ENCODE data around the gene USP2.

USP2 gene, protein sequence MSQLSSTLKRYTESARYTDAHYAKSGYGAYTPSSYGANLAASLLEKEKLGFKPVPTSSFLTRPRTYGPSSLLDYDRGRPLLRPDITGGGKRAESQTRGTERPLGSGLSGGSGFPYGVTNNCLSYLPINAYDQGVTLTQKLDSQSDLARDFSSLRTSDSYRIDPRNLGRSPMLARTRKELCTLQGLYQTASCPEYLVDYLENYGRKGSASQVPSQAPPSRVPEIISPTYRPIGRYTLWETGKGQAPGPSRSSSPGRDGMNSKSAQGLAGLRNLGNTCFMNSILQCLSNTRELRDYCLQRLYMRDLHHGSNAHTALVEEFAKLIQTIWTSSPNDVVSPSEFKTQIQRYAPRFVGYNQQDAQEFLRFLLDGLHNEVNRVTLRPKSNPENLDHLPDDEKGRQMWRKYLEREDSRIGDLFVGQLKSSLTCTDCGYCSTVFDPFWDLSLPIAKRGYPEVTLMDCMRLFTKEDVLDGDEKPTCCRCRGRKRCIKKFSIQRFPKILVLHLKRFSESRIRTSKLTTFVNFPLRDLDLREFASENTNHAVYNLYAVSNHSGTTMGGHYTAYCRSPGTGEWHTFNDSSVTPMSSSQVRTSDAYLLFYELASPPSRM
- total RNA-seq = 0.05 to 0.48 reads per million in 2 donors

DNA sequence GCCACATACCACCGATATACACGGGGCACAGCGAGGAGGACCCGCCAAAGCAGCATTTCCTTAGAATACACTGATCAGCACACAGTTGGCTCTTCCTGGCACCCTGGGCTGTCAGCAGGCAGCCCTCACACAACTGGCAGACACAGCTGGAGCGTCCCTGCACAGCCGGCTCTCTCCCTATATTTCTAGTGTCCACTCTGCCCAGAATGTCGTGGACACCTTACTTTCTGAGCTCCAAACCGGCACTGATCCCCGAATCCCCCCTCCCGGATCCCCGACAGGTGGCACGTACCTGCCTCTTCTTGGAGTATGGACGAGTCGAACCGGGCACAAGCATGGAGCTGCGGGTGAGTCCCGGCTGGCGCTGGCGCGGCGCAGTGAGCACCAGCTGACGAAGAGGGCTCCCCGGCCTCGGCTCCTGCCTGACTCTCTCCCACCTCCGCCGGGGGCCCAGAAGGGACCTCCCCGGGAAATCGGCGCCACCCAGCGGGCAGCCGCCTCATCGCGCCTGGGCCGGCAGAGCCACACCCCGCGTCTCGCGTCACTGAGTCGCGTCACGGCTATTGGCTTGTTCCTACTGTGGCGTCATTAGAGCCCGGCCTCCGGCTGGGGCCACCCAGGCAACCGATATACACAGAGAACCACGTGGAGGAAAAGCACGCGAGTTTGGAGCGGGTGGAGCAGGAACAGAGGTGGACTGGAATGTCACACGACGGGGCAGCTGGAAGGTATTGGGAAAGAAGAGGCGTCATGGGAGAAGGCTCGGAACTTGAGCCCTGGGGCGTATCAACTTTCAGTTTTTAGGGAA is at the start of gene USP2:
Gene USP2 (minus strand): TSS at position 510 of the 808 bp plus-strand sequence. CDS start 8,210 bp downstream, outside the sequence.
- DNase-seq = peak; percentile 92

DNA sequence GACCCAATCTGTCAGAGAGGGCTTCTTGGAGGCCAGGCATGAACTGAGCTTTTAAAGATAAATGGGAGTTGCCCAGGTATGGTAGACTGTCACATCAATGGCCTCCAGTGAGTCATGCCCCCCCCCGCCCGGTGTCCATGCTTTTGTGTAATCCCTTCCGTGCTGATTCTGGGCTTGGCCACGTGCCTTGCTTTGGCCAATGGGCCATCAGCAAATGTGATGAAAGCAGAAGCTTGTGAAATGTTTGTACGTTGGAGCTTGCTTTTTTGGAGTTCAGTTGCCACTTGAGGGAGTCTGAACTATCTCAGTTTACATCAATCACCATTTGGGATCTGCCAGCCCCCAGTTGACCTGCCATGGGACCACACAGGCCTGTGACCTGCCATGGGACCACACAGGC is 45.8 kb upstream of the USP2 start:
- DNase-seq = no peak

DNA sequence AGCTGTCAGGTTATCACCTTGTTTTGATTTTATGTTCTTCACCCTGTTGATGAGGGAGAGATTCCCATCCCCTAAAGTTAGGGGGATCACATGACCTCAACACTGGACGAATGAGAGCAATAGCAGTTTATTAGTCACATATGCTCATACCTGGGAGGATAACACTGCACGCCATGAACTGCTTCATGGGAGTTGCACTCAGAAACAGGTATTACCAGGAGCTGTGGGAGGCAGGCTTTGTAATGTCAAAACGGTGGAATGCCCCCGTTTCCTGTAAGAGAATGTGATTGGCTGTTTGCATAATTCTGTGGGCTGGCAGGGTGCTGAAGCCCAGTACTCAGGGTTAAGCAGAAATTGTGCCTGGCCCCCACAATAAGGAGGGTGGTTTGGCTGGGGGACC is 44.7 kb upstream of the USP2 start:
- DNase-seq = no peak

DNA sequence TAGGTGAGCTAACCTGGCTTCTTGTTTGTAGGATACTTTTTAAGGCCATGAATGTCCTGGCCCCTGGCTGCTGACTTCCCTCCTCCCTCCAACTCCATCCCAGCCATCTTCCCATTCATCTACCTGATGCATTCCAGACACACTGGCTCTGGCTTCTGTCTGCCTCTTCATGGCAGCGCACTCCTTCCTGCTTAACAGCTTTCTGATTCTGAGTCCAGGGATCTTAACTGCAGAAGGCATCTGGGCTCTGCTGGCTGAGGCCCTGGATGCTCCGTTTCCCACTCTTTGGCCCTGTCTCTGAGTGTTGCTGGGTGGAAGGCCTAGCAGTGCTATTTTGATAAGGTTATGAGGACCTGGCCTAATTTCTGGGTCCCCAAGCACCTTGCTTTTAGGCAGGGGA is 43.3 kb upstream of the USP2 start:
- no peak for DNase-seq

DNA sequence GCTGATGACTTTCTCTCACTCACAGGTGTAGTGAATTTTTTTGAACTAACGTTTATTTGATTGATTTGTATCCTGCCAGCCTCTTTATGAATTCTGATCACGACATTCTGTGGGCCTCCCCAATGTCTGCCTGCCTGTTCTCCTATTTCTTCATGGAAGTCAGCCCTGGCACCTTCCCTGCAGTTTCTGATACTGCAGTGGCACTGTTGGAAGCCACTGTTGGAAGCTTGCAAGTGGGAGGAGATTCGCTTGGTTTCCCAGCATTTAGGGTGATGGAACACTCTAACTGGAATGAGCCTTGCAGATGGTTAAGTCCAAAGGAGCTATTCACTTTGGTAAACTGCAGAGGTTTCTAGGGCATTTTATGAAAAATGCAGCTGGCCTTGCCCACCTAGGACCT is 42.8 kb upstream of the USP2 start:
- DNase-seq = no peak

DNA sequence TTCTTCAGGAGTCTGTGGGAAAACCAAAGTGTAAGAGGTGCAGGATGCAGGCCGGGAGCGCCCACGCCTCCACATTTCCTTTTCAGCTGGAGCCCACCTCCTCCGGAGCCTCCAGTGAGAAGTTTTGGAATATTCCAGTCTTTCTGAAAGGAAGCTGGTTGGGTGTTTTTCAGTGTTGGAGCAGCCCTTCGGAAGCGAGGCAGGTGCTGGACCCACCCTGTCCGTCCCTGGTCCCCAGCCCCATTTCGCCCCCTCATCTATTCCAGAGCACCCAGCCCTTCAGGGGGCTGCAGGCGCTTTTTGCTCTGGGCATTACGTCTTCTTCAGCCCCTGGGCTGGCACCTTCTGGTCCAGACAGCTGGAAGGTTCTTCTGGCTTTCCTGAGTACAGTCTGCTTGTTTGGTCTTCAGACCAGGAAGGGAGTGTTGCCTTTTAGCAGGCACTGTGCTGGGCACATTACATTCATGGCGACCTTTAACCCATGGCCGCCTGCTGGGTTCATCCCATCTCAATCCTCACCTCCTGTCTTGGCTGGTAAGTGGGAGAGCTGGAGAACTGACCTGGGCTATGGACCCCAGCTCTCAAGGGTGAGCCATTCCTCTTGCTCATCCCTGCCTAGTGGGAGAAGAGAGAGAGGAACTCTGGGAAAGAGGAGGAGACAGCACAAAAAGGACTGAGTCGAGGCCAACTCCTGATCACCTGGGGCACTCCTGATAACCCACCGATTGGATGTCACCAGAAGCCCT is 42.2 kb upstream of the USP2 start:
- no peak for DNase-seq

DNA sequence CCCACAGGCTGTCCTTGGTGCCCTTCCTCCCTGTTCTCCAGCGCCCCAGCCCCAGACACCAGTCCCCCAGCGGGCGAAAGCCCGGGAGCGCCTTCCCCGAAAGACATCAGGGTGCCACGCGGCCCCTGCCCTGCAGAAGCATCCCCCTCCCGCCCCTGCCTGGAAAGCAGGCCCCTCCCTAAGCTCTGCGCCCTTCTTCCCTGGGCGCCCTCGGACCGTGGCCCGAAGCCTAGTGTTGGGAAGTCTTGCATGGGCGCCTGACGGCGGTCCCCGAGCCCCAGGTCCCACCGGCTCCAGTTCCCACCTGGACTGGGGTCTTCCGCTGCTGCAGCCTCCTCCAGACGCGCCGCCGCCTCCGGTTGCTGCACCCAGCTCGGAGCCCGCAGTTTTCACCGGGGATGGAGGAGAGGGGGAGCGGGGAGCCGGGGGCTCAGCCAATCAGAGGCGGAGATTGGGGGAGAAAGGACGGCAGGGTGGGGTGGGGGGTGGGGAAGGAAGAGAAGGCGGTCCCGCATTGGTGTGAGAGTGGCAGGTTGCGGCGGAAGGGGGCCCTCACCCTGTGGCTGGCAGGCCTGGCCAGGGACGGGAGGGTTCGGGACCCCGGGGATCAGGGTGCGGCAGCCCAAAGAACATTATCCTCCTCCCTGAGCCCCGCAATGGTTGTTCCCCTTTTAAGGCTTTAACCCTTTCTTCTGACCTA is 41.5 kb upstream of the USP2 start, which contains the start of gene THY1:
Gene THY1 (minus strand): TSS at position 364 of the 700 bp plus-strand sequence. CDS start 2,267 bp downstream, outside the sequence.
- no peak for DNase-seq

DNA sequence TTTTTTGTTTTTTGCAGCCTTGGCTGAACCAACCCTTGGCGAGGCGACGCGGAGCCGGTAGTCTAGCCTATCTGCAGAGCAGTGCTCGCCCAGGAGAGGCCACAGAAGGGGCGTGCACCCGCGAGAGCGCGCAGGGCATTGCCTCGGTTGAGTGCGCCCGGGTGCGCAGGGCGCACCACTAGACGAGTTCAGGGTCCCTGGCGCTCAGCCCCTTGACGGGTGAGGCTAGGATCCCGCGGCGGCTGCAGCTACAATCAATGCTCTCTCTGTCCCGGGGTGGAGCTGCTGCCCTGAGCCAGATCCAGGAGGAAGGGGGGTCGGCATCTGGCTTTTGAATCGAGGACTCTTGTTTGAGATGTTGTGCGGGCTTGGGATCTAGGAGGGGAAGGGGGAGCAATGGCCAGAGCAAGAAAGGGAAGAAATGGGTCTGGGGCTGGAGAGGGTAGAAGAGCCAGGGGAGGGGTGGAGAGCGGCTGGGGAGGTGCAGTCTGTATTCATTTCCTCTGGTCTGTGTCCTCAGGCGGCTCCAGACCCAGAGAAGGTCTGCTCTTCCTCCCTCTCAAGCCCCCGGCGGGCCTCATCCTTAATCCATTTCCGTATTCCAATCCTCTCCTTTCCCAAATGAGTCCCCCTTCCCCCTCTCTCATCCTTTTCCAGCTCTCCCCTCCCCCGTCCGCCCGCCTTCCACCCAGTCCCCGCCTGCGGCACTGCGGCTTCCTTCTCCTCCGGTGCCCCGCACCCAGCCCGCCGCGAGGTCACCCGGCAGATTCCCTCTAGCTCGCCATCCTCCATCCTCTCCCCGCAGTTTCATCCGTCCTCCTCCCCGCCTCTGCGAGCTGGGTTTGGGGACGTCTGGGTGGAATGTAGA is 40.7 kb upstream of the USP2 start:
- no peak for DNase-seq

DNA sequence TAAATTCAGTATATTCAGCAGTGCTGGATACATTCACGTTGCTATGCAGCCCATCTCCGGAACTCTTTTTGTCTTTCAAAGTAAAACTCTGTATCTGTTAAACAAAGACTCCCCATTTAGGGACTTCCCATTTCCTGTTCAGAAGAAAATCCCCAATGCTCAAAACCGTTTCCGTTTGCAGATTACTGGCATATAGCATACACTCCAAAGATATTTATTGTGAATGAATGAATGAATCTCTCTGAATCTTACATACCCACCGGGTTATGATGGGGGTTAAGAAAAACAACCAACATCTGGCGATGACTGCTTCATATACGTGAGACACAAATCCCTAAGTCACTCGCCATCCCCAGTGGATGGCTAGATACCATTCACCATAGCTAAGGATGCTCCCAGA is 39.9 kb upstream of the USP2 start:
- DNase-seq = no peak

DNA sequence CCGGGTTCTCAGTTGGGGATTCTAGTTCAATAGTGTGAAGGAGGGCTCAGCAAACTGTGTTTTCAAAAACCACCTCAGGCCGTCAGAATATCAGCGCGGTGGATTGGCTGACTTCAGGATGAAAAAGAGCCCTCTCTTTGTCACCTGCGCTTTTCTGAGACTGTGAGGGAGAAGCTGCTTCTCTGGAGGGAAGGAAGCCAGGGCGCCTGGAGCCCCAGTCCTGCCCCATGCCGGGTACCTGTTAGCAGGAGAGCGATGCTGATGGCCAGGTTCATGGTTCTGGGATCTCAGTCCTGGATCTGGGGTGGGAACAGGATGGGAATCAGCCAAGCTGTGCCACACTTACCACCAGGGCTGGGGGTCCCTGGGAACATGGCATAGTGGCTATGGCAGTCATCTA is 39.1 kb upstream of the USP2 start:
- DNase-seq = no peak

DNA sequence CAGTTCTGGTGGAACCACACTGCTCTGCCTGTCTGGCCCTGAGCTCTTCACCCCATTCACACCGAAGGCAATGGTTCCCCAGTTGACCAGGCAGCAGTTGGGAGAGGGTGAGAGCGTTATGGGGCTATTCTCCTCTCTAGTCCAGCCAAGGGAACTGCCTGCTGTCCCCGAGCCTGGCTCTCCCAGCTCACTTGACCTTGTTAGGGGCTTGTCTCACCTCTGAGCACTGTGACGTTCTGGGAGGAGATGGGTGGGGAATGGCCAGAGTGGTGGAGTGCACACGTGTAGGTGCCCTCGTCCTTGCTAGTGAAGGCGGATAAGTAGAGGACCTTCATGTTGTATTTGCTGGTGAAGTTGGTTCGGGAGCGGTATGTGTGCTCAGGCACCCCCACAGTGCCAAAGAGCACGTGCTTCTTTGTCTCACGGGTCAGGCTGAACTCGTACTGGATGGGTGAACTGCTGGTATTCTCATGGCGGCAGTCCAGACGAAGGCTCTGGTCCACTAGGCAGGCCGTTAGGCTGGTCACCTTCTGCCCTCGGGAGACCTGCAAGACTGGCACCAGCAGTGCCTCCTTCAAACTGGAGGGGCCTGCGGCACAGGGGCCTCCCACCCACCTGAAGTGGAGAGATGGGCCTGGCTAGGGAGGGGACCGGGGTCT is 38.5 kb upstream of the USP2 start:
- no peak for DNase-seq

DNA sequence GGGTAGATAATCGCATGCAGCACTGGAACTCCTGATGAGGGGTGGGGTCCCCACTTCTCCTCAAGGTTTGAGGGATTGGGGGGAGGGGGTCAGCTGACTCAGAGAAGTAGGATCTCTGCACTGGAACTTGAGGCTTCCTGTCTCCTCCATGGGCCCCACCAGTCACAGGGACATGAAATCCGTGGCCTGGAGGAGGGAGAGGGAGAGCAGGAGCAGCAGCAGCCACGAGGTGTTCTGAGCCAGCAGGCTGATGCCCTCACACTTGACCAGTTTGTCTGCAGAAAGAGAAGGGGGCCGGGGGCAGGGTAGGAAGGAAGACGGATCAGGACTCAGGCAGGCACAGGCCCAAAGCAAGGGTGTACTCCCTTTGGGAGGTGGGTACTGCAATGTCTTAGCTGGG is 37.8 kb upstream of the USP2 start:
- DNase-seq = no peak

DNA sequence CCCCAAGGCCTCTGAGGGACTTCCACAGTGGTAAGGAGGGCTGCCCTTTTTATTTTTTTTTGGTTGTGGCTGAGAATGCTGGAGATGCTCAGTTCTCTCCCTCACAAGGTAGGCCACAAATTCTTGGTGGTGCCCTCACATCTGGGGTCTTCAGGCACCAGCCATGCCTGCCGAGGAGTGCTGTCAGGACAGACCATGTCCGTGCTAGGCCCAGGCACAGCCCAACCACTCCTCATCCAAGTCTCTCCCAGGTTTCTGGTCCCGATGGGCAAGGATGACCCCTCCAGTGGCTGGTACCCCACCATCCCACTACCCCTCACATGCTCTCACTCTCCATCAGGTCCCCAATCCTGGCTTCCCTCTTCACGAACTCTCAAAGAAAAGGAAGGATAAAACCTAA is 37.3 kb upstream of the USP2 start:
- no peak for DNase-seq

DNA sequence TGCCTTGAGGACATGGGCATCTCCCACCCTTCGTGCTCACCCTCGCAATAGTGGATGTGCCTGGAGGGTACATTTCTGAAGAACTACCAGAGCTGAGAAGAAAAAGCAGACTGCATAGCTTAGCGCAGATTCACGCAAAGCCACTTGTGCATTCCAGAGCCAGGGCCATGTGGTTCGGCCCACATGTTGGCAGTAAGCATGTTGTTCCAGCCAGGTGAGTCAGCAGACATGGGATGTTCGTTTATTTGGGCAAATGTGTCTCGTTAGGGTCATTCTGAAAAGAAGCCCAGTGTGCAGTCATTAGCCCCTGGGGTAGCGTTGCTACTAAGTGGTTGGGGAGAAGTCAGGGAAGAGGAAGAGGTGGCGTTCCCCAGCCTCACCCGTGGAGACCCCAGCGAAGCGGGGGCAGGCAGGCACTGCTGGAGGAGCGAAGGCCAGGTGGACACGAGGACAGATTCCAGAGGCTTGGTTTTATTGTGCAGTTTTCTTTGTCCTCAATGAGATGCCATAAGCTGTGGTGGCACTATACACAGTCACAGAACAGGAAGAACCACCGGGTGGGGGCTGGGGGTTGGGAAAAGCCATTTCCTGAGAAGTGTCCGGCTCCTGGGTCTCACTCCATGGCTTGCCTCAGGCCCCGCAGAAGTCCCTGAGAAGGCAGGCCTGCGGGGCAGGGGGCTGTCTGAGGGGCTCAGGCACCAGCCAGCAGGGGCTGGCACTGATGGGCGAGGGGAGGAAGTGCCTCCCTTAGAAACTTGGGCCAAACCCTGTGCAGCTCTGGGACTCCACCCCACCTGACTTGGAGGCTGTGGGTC is 36.4 kb upstream of the USP2 start:
- DNase-seq = no peak

DNA sequence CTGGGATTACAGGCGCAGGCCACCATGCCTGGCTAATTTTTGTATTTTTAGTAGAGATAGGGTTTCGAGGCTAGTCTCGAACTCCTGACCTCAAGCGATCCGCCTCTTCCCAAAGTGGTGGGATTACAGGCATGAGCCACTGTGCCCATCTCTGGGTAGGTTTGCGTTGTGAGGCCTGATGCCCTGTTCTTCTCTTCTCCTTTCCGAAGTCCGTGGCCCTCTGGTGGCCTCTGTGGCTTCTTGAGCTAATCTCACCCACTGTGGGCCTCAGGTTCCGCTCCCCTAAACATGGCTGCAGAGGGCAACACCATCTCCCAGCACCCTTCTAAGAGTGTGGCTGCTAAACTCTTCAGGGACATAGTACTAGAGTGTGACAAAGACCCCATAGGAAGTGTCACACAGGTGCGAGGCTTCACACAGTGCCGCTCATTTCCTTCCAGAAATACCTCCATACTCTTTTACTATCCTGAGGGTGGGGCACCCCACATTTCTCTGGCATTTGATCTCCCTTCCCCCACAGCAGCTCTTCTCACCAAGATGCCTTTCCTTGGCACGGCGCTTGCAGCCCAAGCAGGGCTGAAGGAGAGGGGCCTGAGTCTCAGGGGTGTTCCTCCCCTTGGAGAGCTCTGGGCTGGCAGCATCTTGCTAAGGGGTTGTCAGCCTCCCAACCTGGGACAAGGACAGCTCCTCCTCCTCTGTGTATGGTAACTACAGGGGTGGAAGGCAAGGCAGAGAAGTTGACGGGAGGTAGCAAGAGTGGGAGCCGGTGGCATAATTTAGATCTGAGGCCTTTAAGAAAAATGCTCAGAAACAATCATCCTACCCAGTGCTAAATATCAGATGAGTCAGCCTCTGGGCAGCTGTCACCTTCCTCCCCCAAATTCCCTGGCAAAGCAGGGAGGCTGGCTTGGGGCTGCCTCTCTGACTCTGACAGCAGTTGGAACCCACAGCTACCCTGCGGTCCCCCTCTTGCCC is 35.4 kb upstream of the USP2 start:
- DNase-seq = no peak

DNA sequence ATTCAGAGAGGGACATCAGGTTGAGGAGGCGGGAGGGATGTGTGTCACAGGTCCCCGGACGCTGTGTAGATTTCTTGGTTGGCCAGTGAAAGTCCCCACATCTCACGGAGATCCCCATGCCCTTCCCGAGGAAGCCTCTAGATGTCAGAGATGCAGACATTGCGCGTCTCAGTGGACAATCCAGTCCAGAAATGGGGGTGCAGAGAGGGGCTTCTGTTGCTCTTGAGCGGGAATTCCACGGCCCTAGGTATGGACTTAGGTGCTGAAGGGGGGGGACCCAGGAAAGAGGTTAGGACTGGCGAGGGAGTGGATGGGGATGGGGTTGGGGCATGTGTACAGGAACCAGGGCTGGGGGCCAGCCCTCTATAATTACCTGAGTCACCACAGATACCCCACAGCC is 34.5 kb upstream of the USP2 start:
- DNase-seq = no peak

DNA sequence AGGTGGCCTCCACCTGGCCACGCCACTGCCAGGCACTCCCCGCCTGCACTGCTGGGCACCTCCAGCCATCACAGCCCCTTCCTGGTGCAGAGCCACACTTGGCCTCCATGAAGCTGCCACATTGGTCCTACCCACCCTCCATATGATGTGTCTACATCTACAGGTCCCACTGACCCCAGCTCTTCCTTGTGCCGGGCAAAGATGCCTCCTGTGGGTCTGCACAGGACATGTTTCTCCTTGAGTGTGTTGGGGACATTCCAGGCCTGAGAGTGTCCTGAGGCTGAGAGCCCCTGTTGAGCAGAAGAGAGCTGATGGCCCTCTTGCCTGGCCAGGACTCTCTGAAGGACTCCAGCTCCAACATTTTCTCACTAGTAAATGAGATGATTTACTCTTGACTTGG is 34.0 kb upstream of the USP2 start:
- no peak for DNase-seq

DNA sequence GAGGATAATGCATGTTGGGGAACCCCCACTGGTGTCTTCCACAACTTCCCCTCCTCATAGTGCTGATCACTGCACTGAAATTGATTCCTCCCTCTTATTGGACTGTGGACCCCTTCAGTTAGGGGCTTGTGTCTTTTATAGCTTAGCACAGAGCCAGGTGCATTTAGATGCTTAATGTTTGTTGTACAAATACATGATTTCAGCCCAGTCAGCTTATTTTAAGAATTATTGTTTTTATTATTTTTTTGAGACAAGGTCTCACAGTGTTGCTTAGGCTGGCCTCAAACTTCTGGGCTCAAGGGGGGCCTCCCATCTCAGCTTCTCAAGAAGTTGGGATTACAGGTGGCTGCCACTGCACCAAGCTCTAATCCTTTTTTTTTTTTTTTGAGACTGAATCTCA is 33.2 kb upstream of the USP2 start:
- no peak for DNase-seq
